DND-41 (cell line): ENCODE results near the gene PTPRN2.

ENCODE experiments used
- EZH2 ChIP-seq: IDR thresholded peaks from 3 replicates; pipeline ENCODE4 v1.6.1; 2012; ENCODE audit warnings: borderline replicate concordance, low read depth, mild to moderate bottlenecking, moderate library complexity, low read length, inconsistent platforms; ENCODE audit not compliant: severe bottlenecking
- TF ChIP-seq, protein P1 (sequence below): IDR thresholded peaks from 2 replicates; pipeline ENCODE4 v1.5.1; 2012; ENCODE audit warnings: borderline replicate concordance, low read length, moderate library complexity, mild to moderate bottlenecking; ENCODE audit not compliant: poor library complexity, severe bottlenecking; ENCODE audit errors: extremely low read depth

GRCh38 chr7:158406801-158407200 lies 180.8 kb downstream of the PTPRN2 start:
- TF ChIP-seq, protein P1, sequence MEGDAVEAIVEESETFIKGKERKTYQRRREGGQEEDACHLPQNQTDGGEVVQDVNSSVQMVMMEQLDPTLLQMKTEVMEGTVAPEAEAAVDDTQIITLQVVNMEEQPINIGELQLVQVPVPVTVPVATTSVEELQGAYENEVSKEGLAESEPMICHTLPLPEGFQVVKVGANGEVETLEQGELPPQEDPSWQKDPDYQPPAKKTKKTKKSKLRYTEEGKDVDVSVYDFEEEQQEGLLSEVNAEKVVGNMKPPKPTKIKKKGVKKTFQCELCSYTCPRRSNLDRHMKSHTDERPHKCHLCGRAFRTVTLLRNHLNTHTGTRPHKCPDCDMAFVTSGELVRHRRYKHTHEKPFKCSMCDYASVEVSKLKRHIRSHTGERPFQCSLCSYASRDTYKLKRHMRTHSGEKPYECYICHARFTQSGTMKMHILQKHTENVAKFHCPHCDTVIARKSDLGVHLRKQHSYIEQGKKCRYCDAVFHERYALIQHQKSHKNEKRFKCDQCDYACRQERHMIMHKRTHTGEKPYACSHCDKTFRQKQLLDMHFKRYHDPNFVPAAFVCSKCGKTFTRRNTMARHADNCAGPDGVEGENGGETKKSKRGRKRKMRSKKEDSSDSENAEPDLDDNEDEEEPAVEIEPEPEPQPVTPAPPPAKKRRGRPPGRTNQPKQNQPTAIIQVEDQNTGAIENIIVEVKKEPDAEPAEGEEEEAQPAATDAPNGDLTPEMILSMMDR = no peak
- no peak for TF ChIP-seq EZH2
